ENCODE measurements around the gene RUVBL2.

GRCh38 chr19:49042177-49042576 is 48.5 kb downstream of the RUVBL2 start:
- no peak for TF ChIP-seq CTCF (conservative IDR thresholded peaks at IDR 0.05; ENCODE audit: low read depth, low read length)
- no peak for TF ChIP-seq EZH2 (IDR thresholded peaks at IDR 0.05; ENCODE audit: borderline replicate concordance, low read depth, low read length, poor library complexity, severe bottlenecking)
